Measurements from ENCODE around the gene SIX4. TPM values are rescaled to one million over a fixed set of nuclear protein-coding genes. Genes with fewer than 3 reads are reported as not detected.

SIX4 gene
- polyA plus RNA-seq, 3 donors, result not detected

DNA sequence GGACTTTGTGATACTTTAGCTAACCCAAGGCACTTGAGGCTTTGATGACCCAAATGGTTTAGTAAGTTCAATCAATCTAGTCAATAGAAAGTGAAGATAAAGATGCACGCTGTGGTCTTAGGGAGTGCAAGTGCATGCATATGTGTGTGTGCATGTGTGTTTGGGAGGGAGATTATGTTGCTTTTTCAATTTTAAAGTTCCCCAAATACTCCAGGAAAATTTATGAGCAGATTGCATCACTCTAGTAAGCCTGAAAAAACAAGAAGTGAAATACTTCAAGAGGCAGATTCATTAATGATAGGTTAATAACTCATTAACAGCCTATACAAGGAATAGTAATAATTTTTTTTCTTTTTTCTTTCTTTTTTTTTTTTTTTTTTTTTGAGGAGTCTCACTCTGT, 62.4 kb downstream of the SIX4 start:
- Mint-ChIP-seq H3K27ac (no peak overlapping the region), H3K27me3 (ENCODE audit: low read depth in 3 of 3) (peaks cover 58 to 77% (median 63%) of the 10 kb centered on the region in 3 donors), H3K4me1 (peaks cover 18% of the 10 kb centered on the region), H3K4me3 (no peak overlapping the region), H3K9me3 (peaks cover 0 to 14% (median 10%) of the 10 kb centered on the region in 7 donors), H3K36me3 (peaks cover 3 to 7% of the 10 kb centered on the region in 2 donors)
- H3K27ac ChIP-seq (ENCODE audit: low read depth in 1 of 2, low read length in 2 of 2), result no peak overlapping the region
- H3K4me2 ChIP-seq (replicated peaks; ENCODE audit: extremely low read depth, low read length, poor library complexity, severe bottlenecking), result no peak overlapping the region
- no peak overlapping the region for H3K4me3 ChIP-seq (replicated peaks in 1 of 3; ENCODE audit: low read depth in 2 of 3, low read length in 3 of 3)
- intact Hi-C loops (cut with micrococcal nuclease), result no loop called here
- TF ChIP-seq CTCF (IDR thresholded peaks at IDR 0.05), result no peak
- no peak overlapping the region for H2AFZ ChIP-seq (ENCODE audit: insufficient read depth, low read depth, low read length, poor library complexity, severe bottlenecking)
- H3K9me3 ChIP-seq (replicated peaks in 1 of 2; ENCODE audit: control insufficient read depth in 1 of 2, insufficient read depth in 1 of 2, low read length in 2 of 2), result peaks cover 0 to 18% of the 10 kb centered on the region in 2 donors
- no peaks in the 10 kb centered on the region for H4K20me1 ChIP-seq (ENCODE audit: insufficient read depth, low read length)
- peaks cover 15% of the 10 kb centered on the region in 2 donors for H3K4me1 ChIP-seq (ENCODE audit: control insufficient read depth in 1 of 2, insufficient read depth in 2 of 2, low read length in 2 of 2)
- H3K27me3 ChIP-seq (ENCODE audit: control insufficient read depth in 2 of 2, insufficient read depth in 2 of 2, low read length in 2 of 2), result peaks cover 39 to 74% of the 10 kb centered on the region in 2 donors
- H3K36me3 ChIP-seq (replicated peaks in 1 of 2; ENCODE audit: control insufficient read depth in 1 of 2, insufficient read depth in 2 of 2, low read length in 2 of 2), result no peaks in the 10 kb centered on the region
- no peak overlapping the region for H3K9ac ChIP-seq (ENCODE audit: insufficient read depth, low read length, poor library complexity, severe bottlenecking)
- DNase-seq, result no peak
- 0% methylated on average over 1 of the region's 1 CpG for WGBS (ENCODE audit: insufficient coverage)
- no peaks in the 10 kb centered on the region for H3K79me2 ChIP-seq (ENCODE audit: insufficient read depth, low read length)

Other genes with a start within 250 kb of the SIX4 start
- gene C14orf39, start 238.3 kb downstream of the SIX4 start, polyA plus RNA-seq, result not detected
- not detected for gene SIX6, start 215.2 kb downstream of the SIX4 start, polyA plus RNA-seq
- not detected for gene SIX1, start 74.9 kb downstream of the SIX4 start, polyA plus RNA-seq
- 1 to 10 TPM; 4.1 to 5.8 (median 4.5) TPM for gene MNAT1, start 10.4 kb upstream of the SIX4 start, polyA plus RNA-seq

All from CD14-positive monocyte (primary cell).